Liver (tissue), 9 donors: ENCODE results near the gene SH3TC2. TPM values are rescaled to one million over a fixed set of nuclear protein-coding genes. Genes with fewer than 3 reads are reported as not detected.

Experiments
- DNase-seq: peaks from one replicate; pipeline ENCODE4 v3.0.0-alpha.2; 2017; ENCODE audit warnings: low spot score
- H3K27ac ChIP-seq, 2 donors: one replicate each; pipeline ENCODE4 v1.7.0; 2013; ENCODE audit warnings: inconsistent platforms in 2 of 2, low read length in 2 of 2, control low read depth in 1 of 2, low read depth in 1 of 2, mild to moderate bottlenecking in 1 of 2
- H3K27me3 ChIP-seq, 4 donors: one replicate each; pipeline versions ENCODE4 v1.6.1 to v1.7.0; 2013; ENCODE audit warnings: low read length in 3 of 4, inconsistent platforms in 1 of 4, mild to moderate bottlenecking in 1 of 4, moderate library complexity in 1 of 4; ENCODE audit not compliant: control insufficient read depth in 4 of 4, insufficient read depth in 4 of 4
- H3K36me3 ChIP-seq, 4 donors: one replicate each; pipeline versions ENCODE4 v1.6.1 to v1.7.0; 2013; ENCODE audit warnings: low read length in 3 of 4, mild to moderate bottlenecking in 3 of 4, low read depth in 1 of 4, moderate library complexity in 1 of 4; ENCODE audit not compliant: control insufficient read depth in 4 of 4, insufficient read depth in 3 of 4
- H3K4me1 ChIP-seq, 4 donors: one replicate each; pipeline versions ENCODE4 v1.6.1 to v1.7.0; 2013; ENCODE audit warnings: low read length in 3 of 4, mild to moderate bottlenecking in 3 of 4, moderate library complexity in 1 of 4; ENCODE audit not compliant: control insufficient read depth in 4 of 4, insufficient read depth in 4 of 4
- H3K4me3 ChIP-seq, 3 donors: one replicate each; pipeline versions ENCODE4 v1.6.1 to v1.7.0; 2013; ENCODE audit warnings: low read length in 3 of 3, control low read depth in 1 of 3, low read depth in 1 of 3, mild to moderate bottlenecking in 1 of 3
- H3K9ac ChIP-seq, 2 donors: one replicate each; pipeline ENCODE4 v1.7.0; 2013; ENCODE audit warnings: low read length in 2 of 2, mild to moderate bottlenecking in 2 of 2, moderate library complexity in 2 of 2, control low read depth in 1 of 2, low read depth in 1 of 2
- H3K9me3 ChIP-seq, 4 donors: one replicate each; pipeline versions ENCODE4 v1.6.1 to v1.7.0; 2013; ENCODE audit warnings: low read length in 3 of 4; ENCODE audit not compliant: control insufficient read depth in 4 of 4
- ATF3 ChIP-seq: IDR thresholded peaks from 2 replicates; pipeline ENCODE4 v1.6.1; 2016; ENCODE audit warnings: antibody characterized with exemption
- CTCF ChIP-seq: fragments of 150-350 bp; IDR thresholded peaks from 2 replicates; pipeline ENCODE4 v1.5.1; 2017; ENCODE audit warnings: improper control_type of control experiment, low read depth, low read length; ENCODE audit not compliant: missing input control
- EGR1 ChIP-seq, 2 donors: IDR thresholded peaks; 2 replicates each; pipeline ENCODE4 v1.6.1; 2016 to 2018; ENCODE audit warnings: antibody characterized with exemption in 2 of 2, low read depth in 2 of 2
- FOXA1 ChIP-seq: IDR thresholded peaks from 2 replicates; pipeline ENCODE4 v1.6.1; 2016; ENCODE audit warnings: antibody characterized with exemption
- FOXA2 ChIP-seq: IDR thresholded peaks from 2 replicates; pipeline ENCODE4 v1.6.1; 2016; ENCODE audit warnings: antibody characterized with exemption
- GABPA ChIP-seq, 2 donors: IDR thresholded peaks in 1 of 2; conservative IDR thresholded peaks in 1 of 2; 2 replicates each; pipeline ENCODE4 v1.6.1; 2016; ENCODE audit warnings: antibody characterized with exemption in 2 of 2, mild to moderate bottlenecking in 1 of 2, moderate library complexity in 1 of 2
- HNF4A ChIP-seq, 2 donors: conservative IDR thresholded peaks; 2 replicates each; pipeline ENCODE4 v1.6.1; 2016; ENCODE audit warnings: antibody characterized with exemption in 2 of 2, mild to moderate bottlenecking in 2 of 2
- HNF4G ChIP-seq: IDR thresholded peaks from 2 replicates; pipeline ENCODE4 v1.6.1; 2016; ENCODE audit warnings: antibody characterized with exemption
- JUND ChIP-seq, 2 donors: IDR thresholded peaks; 2 replicates each; pipeline ENCODE4 v1.6.1; 2016; ENCODE audit warnings: antibody characterized with exemption in 2 of 2
- NR2F2 ChIP-seq: IDR thresholded peaks from 2 replicates; pipeline ENCODE4 v1.6.1; 2016; ENCODE audit warnings: antibody characterized with exemption
- RAD21 ChIP-seq, 2 donors: IDR thresholded peaks; 2 replicates each; pipeline ENCODE4 v1.6.1; 2016; ENCODE audit warnings: antibody characterized with exemption in 2 of 2, mild to moderate bottlenecking in 2 of 2
- RXRA ChIP-seq, 2 donors: IDR thresholded peaks; 2 replicates each; pipeline ENCODE4 v1.6.1; 2017 to 2018; ENCODE audit warnings: antibody characterized with exemption in 2 of 2, mild to moderate bottlenecking in 1 of 2
- SP1 ChIP-seq: IDR thresholded peaks from 2 replicates; pipeline ENCODE4 v1.6.1; 2018; ENCODE audit warnings: antibody characterized with exemption, mild to moderate bottlenecking
- TAF1 ChIP-seq: conservative IDR thresholded peaks from 2 replicates; pipeline ENCODE4 v1.6.1; 2016; ENCODE audit warnings: antibody characterized with exemption, mild to moderate bottlenecking
- YY1 ChIP-seq: IDR thresholded peaks from 2 replicates; pipeline ENCODE4 v1.6.1; 2016; ENCODE audit warnings: antibody characterized with exemption, mild to moderate bottlenecking
- WGBS: extraction: QIAGEN DNeasy Blood & Tissue Kit; methylation state at CpG from one replicate; pipeline ENCODE4 v1.1.7; 2013; 5-methylcytosine and 5-hydroxymethylcytosine counted together
- polyA plus RNA-seq, 2 donors: library from polyadenylated mRNA; stranded (reverse) in 1 of 2; unstranded in 1 of 2; fragments of 200-250 nt in 1 of 2; fragments of >200 nt in 1 of 2; fragmentation: Nextera tagmentation in 1 of 2; extraction: Ambion mirVana in 1 of 2; gene quantifications; one replicate each; pipeline versions ENCODE4 v1.2.1 to v1.2.3, GENCODE V29; 2013 to 2015
- total RNA-seq, 2 donors: library from RNA; depleted of rRNA; stranded (reverse); fragments of >200 nt; gene quantifications; one replicate each; pipeline ENCODE4 v1.2.3, GENCODE V29; 2014
- TF ChIP-seq, protein P1 (sequence below): IDR thresholded peaks from 2 replicates; pipeline ENCODE4 v1.6.1; 2016; ENCODE audit warnings: antibody characterized with exemption
- TF ChIP-seq, protein P2 (sequence below): IDR thresholded peaks from 2 replicates; pipeline ENCODE4 v1.6.1; 2016; ENCODE audit warnings: antibody characterized with exemption
- TF ChIP-seq, protein P3 (sequence below): IDR thresholded peaks from 2 replicates; pipeline ENCODE4 v1.6.1; 2016; ENCODE audit warnings: antibody characterized with exemption, mild to moderate bottlenecking
- donor health status: healthy.
- donor health status: healthy.
- donor health status: healthy.
- donor health status: healthy.
- donor health status: healthy.

The SH3TC2 gene
- total and polyA plus RNA-seq, 4 donors = 0.31 to 6.2 (median 0.57) TPM

- DNase-seq = no peak
- 83% methylated on average over 4 of the region's 4 CpGs for WGBS
These were observed 17.4 kb upstream of the SH3TC2 start for GRCh38 chr5:149080294-149080693.

More at GRCh38 chr5:149080294-149080693, 17.4 kb upstream of the SH3TC2 start:
- no peaks in the 10 kb centered on the region for H3K36me3 ChIP-seq
- no peaks in the 10 kb centered on the region for H3K9me3 ChIP-seq
- H3K4me1 ChIP-seq = no peaks in the 10 kb centered on the region
- no peak overlapping the region for H3K27ac ChIP-seq
- no peak overlapping the region for H3K4me3 ChIP-seq
- no peaks in the 10 kb centered on the region for H3K27me3 ChIP-seq
- TF ChIP-seq RAD21 (IDR thresholded peaks at IDR 0.05) (no peak), RXRA (IDR thresholded peaks at IDR 0.05) (no peak), EGR1 (IDR thresholded peaks at IDR 0.05; ENCODE audit: low read depth in 2 of 2) (no peak), ATF3 (no peak), NR2F2 (no peak), GABPA (IDR thresholded peaks at IDR 0.05 in 1 of 2, conservative IDR thresholded peaks at IDR 0.05 in 1 of 2) (no peak), FOXA2 (no peak), FOXA1 (no peak), HNF4G (no peak), SP1 (no peak), YY1 (no peak), CTCF (no peak), JUND (IDR thresholded peaks at IDR 0.05) (no peak), TAF1 (no peak), HNF4A (conservative IDR thresholded peaks at IDR 0.05) (no peak)
- TF ChIP-seq, protein P1, sequence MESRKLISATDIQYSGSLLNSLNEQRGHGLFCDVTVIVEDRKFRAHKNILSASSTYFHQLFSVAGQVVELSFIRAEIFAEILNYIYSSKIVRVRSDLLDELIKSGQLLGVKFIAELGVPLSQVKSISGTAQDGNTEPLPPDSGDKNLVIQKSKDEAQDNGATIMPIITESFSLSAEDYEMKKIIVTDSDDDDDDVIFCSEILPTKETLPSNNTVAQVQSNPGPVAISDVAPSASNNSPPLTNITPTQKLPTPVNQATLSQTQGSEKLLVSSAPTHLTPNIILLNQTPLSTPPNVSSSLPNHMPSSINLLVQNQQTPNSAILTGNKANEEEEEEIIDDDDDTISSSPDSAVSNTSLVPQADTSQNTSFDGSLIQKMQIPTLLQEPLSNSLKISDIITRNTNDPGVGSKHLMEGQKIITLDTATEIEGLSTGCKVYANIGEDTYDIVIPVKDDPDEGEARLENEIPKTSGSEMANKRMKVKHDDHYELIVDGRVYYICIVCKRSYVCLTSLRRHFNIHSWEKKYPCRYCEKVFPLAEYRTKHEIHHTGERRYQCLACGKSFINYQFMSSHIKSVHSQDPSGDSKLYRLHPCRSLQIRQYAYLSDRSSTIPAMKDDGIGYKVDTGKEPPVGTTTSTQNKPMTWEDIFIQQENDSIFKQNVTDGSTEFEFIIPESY = no peak
- TF ChIP-seq, protein P2, sequence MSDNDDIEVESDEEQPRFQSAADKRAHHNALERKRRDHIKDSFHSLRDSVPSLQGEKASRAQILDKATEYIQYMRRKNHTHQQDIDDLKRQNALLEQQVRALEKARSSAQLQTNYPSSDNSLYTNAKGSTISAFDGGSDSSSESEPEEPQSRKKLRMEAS = no peak
- TF ChIP-seq, protein P3, sequence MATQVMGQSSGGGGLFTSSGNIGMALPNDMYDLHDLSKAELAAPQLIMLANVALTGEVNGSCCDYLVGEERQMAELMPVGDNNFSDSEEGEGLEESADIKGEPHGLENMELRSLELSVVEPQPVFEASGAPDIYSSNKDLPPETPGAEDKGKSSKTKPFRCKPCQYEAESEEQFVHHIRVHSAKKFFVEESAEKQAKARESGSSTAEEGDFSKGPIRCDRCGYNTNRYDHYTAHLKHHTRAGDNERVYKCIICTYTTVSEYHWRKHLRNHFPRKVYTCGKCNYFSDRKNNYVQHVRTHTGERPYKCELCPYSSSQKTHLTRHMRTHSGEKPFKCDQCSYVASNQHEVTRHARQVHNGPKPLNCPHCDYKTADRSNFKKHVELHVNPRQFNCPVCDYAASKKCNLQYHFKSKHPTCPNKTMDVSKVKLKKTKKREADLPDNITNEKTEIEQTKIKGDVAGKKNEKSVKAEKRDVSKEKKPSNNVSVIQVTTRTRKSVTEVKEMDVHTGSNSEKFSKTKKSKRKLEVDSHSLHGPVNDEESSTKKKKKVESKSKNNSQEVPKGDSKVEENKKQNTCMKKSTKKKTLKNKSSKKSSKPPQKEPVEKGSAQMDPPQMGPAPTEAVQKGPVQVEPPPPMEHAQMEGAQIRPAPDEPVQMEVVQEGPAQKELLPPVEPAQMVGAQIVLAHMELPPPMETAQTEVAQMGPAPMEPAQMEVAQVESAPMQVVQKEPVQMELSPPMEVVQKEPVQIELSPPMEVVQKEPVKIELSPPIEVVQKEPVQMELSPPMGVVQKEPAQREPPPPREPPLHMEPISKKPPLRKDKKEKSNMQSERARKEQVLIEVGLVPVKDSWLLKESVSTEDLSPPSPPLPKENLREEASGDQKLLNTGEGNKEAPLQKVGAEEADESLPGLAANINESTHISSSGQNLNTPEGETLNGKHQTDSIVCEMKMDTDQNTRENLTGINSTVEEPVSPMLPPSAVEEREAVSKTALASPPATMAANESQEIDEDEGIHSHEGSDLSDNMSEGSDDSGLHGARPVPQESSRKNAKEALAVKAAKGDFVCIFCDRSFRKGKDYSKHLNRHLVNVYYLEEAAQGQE = no peak
- no peak overlapping the region for H3K9ac ChIP-seq
